SH-SY5Y (cell line): ENCODE data around the gene NBEA.

Source experiments
- GATA2 ChIP-seq: IDR thresholded peaks from 2 replicates; pipeline ENCODE4 v1.6.1; 2011; ENCODE audit warnings: mild to moderate bottlenecking, low read depth, low read length
- GATA3 ChIP-seq: IDR thresholded peaks from 2 replicates; pipeline ENCODE4 v1.6.1; 2011; ENCODE audit warnings: low read depth, mild to moderate bottlenecking, low read length, moderate library complexity

GRCh38 chr13:35055705-35056104, 113.6 kb downstream of the NBEA start:
- TF ChIP-seq GATA2 (no peak), GATA3 (no peak)
